Suprapubic skin (tissue), 4 donors: ENCODE measurements around the gene AK2.

Experiments
- CTCF ChIP-seq, 2 donors: fragments of 200-600 bp in 1 of 2; fragments of 450-650 bp in 1 of 2; sonication (generic) in 1 of 2; IDR thresholded peaks; one replicate each; pipeline ENCODE4 v1.5.1; 2016 to 2019; ENCODE audit warnings: antibody characterized with exemption in 2 of 2, mild to moderate bottlenecking in 1 of 2, moderate library complexity in 1 of 2
- EP300 ChIP-seq: sonication (generic); formaldehyde crosslinking; IDR thresholded peaks from one replicate; pipeline ENCODE4 v1.6.1; 2017; ENCODE audit warnings: antibody characterized with exemption
- POLR2A ChIP-seq, 2 donors: fragments of 450-650 bp; IDR thresholded peaks; one replicate each; pipeline ENCODE4 v1.6.1; 2017; ENCODE audit warnings: antibody characterized with exemption in 2 of 2, mild to moderate bottlenecking in 2 of 2, moderate library complexity in 2 of 2
- POLR2AphosphoS5 ChIP-seq, 3 donors: sonication (generic); formaldehyde crosslinking; IDR thresholded peaks; one replicate each; pipeline ENCODE4 v1.6.1; 2017; ENCODE audit warnings: antibody characterized with exemption in 3 of 3

- TF ChIP-seq CTCF (IDR thresholded peaks at IDR 0.05) (no peak), EP300 (no peak), POLR2A (IDR thresholded peaks at IDR 0.05) (no peak), POLR2AphosphoS5 (IDR thresholded peaks at IDR 0.05) (no peak)
Measured at GRCh38 chr1:33017175-33017574, 19.5 kb downstream of the AK2 start.
